Superior temporal gyrus (tissue), 1 donor: ENCODE results near the gene PRTFDC1.
"Not testable (repeated sequence)": the region's sequence is repeated elsewhere in the genome, so short reads cannot be mapped to it uniquely, and the experiment has no call there.

Experiments used
- DNase-seq: peaks from one replicate; pipeline ENCODE4 v3.0.0-alpha.2; 2016; ENCODE audit errors: extremely low spot score

The PRTFDC1 gene

DNA sequence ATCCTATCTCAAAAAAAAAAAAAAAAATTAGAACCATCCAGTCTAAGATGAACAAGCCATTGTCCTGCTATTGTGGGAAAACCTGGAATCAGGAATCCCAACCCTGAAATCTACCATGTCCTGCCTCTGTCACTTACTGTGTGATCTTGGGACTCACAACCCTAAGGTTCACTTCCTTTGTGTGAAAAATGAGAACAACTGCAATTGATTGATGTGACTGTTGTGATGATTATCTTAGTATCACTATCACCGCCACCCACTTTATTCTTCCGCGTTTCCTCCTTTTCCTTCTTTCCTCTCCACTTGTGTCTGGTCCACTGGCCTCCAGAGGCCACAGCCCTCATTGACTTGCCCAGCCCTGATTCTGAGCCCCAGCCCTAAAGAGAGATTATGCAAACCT, 12.6 kb upstream of the PRTFDC1 start:
- DNase-seq, result no peak

GRCh38 chr10:24963521-24964041, 11.2 kb upstream of the PRTFDC1 start:
- no peak for DNase-seq

DNA sequence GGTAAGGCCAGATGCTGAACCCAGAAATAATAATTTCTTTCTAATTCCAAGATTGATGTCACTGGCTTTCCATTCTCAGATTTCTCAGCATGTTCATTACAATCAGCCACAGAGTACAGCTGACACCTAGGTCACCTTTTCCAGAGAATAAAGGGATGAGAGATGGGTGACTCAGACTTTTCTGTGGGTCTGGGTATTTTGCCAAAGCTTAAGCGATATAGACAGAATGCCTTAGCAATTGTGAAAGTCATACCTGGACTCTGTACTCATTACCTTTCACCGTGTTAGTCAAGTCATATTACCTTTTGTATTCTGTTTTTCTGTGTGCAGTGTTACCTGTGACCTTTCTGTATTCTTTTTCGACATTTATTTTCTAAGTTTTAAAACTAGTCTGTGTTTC, 10.6 kb upstream of the PRTFDC1 start:
- no peak for DNase-seq

- no peak for DNase-seq
Observed at GRCh38 chr10:24961582-24961981, 9.2 kb upstream of the PRTFDC1 start.

DNA sequence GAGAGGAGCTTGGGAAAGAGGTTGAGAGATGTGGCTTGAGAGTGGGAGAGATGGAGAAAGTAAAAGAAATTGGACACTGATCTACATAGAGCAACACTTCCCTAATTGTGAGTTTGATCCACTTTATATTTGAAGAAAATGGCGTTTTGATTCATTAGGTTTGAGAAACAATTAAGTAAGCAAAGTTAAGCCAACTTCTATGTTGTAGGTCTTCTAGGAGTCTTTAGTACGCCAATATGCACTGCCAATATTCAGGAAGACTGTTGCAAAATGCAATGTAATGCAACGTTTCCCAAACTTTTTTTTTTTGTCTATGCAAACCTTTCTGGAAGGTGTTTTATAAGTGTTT, 7.0 kb upstream of the PRTFDC1 start:
- no peak for DNase-seq

DNA sequence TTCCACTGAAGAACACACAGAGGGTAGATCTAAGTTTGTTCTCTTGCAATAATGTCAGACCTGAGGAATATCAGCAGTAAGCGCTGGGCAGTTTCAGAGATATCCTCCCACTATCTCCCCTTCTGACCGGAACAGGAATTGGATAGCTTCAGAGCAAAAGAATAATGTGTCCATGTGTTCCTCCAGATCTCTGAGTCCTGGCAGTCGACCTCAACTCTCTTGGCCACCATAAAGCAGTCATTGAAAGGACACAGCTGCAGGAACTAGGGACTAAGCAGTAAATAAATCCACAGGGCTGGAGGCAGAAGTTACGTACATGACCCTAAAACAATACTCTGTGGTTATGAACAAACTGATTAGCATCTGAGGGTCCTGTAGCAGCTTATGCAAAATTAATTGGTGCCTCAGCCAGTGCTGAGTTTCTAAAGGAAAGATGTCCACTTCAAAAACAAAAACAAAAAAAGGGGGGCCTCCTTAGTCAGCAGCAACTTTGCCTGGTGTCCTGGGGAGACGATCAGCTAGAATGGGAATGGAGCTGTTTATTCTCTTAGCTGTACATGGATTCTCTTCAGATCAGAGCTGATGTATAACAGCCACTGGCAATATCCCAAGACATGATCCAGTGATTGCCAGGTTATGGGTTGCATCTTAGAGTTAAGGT, 6.4 kb upstream of the PRTFDC1 start:
- DNase-seq, result peak; percentile 95

DNA sequence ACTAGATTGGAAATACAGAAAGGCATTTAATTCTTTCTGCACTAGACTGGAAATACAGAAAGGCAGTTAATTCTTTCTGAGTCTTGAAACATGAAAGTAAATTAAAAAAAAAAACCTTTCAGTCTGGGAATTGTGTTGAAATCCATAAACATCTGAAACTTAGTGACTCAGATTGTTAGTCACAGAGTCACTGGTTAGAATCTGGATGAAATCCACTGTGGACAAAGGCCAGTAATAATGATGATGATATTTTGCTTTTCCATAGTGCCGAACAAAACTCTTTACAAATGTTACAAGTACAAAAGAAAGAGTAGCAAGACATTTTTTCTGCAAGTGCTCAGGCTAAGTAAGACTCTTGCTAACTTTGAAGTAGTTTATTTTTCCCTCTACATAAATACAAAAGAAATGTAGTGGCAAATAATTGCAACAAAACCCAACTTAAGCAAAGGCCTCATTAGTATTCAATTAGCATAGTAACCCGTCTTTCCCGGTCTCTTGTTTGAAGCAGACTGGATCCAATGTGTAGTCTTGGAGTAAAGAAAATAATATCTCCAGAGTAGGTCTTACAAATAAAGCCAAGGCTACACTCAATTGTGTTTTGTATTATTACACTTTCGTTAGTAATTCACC, 5.8 kb upstream of the PRTFDC1 start:
- peak; percentile 85 for DNase-seq

DNA sequence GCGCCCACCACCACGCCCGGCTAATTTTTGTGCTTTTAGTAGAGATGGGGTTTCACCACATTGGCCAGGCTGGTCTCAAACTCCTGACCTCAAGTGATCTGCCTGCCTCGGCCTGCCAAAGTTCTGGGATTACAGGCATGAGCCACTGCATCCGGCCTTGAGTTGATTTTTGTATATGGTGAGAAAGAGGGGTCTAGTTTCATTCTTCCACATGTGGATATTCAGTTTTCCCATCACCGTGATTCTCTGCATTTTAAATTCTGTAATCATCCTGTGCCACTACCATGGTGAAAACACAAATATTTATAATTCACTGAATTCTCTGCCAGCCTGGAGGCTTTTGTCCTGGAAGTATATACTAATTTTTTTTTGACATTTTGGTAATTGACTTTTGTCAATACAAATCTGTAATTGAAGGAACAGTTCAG, 5.2 kb upstream of the PRTFDC1 start:
- not testable (repeated sequence) for DNase-seq

DNA sequence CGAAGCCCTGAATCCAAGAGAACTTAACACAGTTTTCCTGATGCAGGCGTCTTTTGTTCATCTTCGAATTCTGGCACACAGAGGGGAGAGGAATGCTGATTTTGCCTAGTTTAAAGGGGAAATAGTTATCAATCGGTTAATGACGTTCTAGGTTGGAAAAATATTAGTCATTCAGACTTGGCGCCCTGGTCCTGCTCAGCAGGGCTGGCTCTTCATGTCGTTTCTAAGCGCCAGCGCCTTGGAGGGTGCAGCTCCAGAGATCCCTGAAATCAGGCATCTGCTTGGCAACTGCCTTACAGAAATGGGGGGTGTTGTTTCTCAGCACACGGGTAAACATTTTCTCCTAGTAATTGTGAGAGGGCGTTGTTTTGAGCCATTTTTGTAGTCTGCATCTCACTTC, 1.3 kb upstream of the PRTFDC1 start:
- DNase-seq, result no peak

- peak; percentile 76 for DNase-seq
Observed at GRCh38 chr10:24952707-24953645, 570 bp upstream of the PRTFDC1 start.

DNA sequence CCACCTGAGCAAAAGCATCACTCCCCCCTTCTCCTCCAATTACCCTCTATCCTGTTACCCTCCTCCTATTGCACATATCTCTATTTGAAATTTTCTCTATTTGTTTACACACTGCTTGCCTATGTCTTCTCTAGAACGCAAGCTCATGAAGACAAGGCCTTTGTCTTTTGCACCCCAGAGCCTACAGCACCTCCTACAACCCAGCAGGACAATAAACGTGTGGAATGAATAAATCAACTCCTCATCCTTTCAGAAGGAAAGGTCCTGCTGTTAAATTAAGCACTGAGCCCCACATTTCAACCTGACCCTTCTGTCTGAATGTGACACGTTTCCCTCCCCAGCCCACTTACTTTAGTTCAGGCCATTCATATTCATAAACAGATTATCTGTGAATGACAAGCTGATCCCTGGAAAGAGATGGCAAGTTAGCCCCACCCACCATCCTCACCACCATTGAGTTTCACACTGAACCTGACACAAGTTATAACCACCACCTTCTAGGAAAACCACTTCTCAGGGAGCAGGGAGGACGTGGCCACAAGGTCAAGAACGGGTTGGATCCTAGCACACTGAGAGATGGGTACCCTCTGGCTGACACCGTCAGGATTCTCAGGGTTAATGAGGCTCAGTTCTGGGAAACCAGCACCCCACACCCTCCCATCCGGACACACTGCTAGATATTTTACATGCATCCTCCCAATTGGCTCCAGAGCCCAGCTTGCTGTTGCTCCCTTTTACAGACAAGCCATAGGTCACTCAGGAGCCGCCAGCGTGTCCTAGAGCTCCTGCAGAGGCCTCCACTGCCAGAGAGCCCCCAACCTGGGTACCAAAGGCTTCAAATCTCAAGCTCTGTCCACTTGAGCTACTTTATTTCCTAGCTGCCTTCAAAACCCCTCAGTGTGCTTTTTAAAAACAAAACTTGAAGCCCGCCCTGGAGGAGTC, 934 bp downstream of the PRTFDC1 start:
- peak; percentile 78 for DNase-seq

DNA sequence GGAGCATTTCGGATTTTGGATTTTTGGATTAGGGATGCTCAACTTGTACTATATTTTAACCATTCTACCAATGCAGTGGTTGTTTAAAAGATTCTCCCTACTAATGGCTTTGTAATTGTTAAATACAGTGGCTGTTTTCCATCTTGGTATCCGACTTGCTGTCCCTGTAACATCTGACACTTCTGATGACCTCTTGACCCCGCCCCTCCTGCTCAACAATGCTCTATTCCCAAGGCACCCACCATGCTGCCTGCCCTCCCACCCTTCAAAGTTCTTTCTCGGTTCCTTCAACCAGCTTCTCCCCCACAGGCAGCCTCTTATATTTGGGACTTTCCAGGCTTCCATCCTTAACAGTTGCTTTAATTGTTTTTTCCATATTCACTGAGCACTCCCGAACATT, 2.0 kb downstream of the PRTFDC1 start:
- no peak for DNase-seq

- DNase-seq, result no peak
Observed at GRCh38 chr10:24949616-24950015, 2.8 kb downstream of the PRTFDC1 start.

GRCh38 chr10:24947304-24948097, 4.9 kb downstream of the PRTFDC1 start:
- DNase-seq, result peak; percentile 93

DNA sequence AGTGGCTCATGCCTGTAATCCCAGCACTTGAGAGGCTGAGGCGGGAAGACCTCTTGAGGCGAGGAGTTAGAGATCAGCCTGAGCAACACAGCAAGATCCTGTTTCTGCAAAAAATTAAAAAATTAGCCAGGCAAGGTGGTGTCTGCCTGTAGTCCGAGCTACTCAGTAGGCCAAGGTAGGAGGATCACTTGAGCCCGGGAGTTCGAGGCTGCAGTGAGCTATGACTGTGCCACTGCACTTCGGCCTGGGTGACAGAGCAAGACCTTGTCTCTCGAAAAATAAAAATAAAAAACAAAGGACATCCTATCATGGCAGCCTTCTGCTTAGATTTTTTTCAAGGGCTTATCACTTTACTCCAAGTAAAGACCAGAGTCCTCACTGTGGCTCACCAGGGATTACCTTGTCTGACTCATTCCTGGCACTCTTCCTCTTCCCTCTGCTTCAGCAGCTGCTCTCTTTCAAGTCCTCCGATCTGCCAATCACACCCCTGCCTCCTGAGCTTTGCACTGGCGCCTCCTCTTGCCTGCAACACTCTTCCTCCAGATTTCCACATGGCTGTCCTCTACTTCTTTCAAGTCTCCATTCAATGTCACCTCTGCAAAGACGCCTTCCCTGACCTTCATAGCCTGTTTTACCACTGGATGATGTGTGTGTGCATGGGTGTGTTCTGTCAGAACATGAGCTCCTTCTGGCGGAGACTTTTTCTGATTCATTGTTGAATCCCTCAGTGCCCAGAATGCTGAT, 7.7 kb downstream of the PRTFDC1 start:
- DNase-seq, result peak; percentile 45

DNA sequence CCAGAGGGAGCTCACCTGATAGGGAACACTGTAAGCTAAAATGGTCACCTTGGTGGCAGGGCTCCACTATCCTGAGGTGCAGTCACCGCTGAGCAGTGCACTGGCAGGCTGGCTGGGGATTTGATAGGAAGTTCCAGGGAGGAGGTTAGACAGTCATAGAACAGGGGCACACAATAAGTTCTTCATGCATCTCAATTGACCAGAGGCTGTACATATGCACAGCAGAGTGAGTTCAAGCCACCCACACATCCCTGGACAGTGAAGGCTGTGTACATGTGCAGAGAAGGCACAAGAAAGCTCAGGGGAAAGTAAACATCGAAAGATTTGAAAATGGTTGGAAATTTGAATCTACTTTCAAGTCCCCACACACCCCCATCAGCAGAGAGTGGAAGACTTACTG, 13.9 kb downstream of the PRTFDC1 start:
- no peak for DNase-seq

DNA sequence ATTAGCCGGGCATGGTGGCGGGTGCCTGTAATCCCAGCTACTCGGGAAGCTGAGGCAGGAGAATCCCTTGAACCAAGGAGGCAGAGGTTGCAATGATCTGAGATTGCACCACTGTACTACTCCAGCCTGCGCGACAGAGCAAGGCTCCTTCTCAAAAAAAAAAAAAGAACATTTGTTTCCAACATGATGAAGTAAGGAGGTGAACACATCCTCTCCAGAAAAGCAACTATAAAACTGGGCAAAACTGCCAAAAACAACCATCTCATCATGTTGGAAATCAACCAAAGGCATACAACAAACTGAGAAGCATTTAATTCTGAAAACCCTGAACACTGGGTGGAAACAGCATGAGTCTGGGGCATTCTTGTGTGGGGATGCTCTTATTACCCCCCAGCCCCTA, 14.3 kb downstream of the PRTFDC1 start:
- peak; percentile 11 for DNase-seq

DNA sequence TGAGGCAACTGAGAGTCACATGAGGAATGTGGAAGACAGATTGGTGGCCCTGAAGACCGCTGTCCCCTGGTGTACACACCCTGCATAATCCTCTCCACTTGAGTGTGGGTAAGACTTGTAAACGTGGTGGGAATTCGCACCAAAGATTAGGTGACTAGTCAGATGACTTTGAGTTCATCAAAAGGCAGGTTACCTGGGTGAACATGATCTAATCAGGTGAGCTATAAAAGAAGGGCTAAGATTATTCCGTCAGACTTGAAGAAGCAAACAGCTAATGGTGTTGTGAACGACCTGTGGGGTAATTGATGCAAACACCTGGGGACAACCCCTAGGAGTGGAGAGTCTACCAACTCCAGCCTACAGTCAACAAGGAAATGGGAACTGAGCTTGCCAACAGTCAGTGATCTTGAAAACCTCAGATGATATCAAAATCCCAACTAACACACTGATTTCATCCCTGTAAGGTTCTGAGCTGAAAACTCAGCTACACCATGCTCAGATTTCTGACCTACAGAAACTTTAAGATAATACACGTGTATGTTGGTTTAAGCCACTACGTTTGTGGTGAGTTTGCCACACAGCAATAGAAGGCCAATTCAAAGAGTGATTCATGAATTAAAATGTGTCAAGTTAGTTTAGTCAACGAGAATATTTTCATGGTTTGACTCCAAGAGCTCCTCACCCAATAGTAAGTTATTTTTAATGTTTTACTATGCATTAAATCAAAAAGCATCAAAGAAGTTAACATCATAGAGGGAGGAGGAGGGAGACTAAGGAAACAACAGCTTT, 16.7 kb downstream of the PRTFDC1 start:
- no peak for DNase-seq

DNA sequence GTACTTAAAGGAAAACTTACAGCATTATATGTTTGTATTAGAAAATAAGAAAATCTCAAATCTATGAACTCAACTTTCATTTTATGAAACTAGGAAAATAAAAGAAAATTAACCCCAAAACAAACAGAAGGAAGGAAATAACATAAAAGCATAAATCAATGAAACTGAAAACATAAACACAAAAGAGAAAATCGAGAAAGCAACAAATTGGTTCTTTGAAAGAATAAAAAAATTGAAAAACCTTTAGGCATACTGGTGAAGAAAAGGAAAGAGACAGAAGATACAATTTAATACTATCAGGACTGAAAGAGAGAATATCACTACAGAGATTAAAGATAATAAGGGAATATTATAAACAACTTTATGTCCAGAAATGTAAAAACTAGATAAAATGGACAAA, 21.2 kb downstream of the PRTFDC1 start:
- DNase-seq, result no peak
